Thyroid gland (tissue), 4 donors: ENCODE measurements around the gene MICALL1. TPM values are rescaled to one million over a fixed set of nuclear protein-coding genes. Genes with fewer than 3 reads are reported as not detected.

Experiments used
- DNase-seq, 2 donors: peaks; one replicate each; pipeline ENCODE4 v3.0.0-alpha.2; 2019
- H3K27ac ChIP-seq, 3 donors: fragments of 200-600 bp; sonication (generic); 1 replicate in 2 of 3; 2 replicates in 1 of 3; pipeline ENCODE4 v1.5.1; 2016 to 2019; ENCODE audit warnings: mild to moderate bottlenecking in 1 of 3, moderate library complexity in 1 of 3
- H3K27me3 ChIP-seq: fragments of 200-600 bp; sonication (generic); one replicate; pipeline ENCODE4 v1.5.1; 2019
- H3K36me3 ChIP-seq, 2 donors: fragments of 200-600 bp; sonication (generic); one replicate each; pipeline ENCODE4 v1.5.1; 2016 to 2019
- H3K4me1 ChIP-seq, 2 donors: fragments of 200-600 bp; sonication (generic); one replicate each; pipeline ENCODE4 v1.5.1; 2017 to 2019
- H3K4me3 ChIP-seq, 3 donors: fragments of 200-600 bp; sonication (generic); replicated peaks in 1 of 3; 1 replicate in 2 of 3; 2 replicates in 1 of 3; pipeline ENCODE4 v1.5.1; 2016; ENCODE audit warnings: mild to moderate bottlenecking in 1 of 3
- H3K9me3 ChIP-seq: fragments of 200-600 bp; sonication (generic); one replicate; pipeline ENCODE4 v1.5.1; 2017
- POLR2A ChIP-seq, 2 donors: fragments of 450-650 bp; IDR thresholded peaks; one replicate each; pipeline ENCODE4 v1.6.1; 2017; ENCODE audit warnings: antibody characterized with exemption in 2 of 2, mild to moderate bottlenecking in 2 of 2, moderate library complexity in 1 of 2
- WGBS, 2 donors: methylation state at CpG; one replicate each; pipeline ENCODE4 v1.1.5; 2017; 5-methylcytosine and 5-hydroxymethylcytosine counted together
- intact Hi-C: fragments of 100-400 bp; cut with DNase I; formaldehyde crosslinking; loops from one replicate; pipeline ENCODE4 v1.15.1; 2023
- total RNA-seq, 4 donors: library from RNA; depleted of rRNA; stranded (reverse); fragments of >200 nt; gene quantifications; one replicate each; pipeline ENCODE4 v1.2.3, GENCODE V29; 2016
- TF ChIP-seq, protein P1 (sequence below), 6 experiments: fragments of 200-600 bp in 3 of 6; fragments of 450-650 bp in 3 of 6; sonication (generic) in 3 of 6; IDR thresholded peaks; one replicate each; pipeline ENCODE4 v1.5.1; 2016 to 2019; ENCODE audit warnings: antibody characterized with exemption in 6 of 6, mild to moderate bottlenecking in 2 of 6, inconsistent platforms in 1 of 6, moderate library complexity in 1 of 6

Gene MICALL1
- total RNA-seq, 4 donors from 2014 or later = 22.2 to 48.3 (median 30.8) TPM

DNA sequence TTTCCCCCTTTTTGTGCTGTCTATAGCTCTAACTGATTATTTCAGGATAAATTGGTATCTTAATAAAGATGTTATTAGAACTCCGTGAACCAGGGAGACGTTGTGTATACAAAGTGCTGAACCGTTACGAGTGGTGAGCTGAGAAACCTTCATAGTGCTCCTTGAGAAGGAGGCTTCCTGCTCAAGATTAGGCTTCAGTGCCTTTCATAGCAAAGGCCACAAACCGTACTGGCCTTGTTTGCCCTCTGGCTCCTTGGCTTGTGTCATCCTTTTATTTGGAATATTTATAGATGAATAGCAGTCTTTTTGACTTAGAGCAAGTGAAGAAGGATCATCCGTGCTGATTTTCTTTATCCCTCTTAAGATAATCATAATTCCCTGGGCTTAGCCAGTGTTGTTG lies 40.6 kb upstream of the MICALL1 start:
- no peaks in the 10 kb centered on the region for H3K27me3 ChIP-seq
- WGBS, 2 donors = 28 to 42% methylated on average over 6 of the region's 6 CpGs

DNA sequence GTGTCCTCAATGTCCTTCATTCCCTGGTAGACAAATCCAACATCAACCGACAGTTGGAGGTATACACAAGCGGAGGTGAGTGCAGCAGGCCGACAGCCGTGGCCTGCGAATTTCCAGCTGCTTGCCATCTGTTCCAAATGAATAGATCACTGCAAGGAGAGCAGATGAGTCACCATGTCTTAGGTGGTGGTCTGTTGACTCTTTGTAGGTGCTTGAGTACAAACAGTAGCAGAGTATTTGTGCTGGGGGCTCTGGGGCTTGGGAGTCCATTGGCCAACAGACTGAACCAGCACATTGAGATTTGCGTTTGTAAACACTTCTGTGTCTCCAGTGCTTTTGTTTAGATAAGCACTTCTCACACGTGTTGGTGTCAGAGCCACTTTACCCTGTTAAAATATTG lies 35.8 kb upstream of the MICALL1 start:
- H3K27ac ChIP-seq = peak overlapping the region in 1 of 3 donors; percentile 9
- no peaks in the 10 kb centered on the region for H3K9me3 ChIP-seq
- intact Hi-C loops = no loop called here
- no peak overlapping the region for H3K4me3 ChIP-seq
- no peaks in the 10 kb centered on the region for H3K27me3 ChIP-seq
- TF ChIP-seq, protein P1, sequence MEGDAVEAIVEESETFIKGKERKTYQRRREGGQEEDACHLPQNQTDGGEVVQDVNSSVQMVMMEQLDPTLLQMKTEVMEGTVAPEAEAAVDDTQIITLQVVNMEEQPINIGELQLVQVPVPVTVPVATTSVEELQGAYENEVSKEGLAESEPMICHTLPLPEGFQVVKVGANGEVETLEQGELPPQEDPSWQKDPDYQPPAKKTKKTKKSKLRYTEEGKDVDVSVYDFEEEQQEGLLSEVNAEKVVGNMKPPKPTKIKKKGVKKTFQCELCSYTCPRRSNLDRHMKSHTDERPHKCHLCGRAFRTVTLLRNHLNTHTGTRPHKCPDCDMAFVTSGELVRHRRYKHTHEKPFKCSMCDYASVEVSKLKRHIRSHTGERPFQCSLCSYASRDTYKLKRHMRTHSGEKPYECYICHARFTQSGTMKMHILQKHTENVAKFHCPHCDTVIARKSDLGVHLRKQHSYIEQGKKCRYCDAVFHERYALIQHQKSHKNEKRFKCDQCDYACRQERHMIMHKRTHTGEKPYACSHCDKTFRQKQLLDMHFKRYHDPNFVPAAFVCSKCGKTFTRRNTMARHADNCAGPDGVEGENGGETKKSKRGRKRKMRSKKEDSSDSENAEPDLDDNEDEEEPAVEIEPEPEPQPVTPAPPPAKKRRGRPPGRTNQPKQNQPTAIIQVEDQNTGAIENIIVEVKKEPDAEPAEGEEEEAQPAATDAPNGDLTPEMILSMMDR (IDR thresholded peaks at IDR 0.05) = no peak
- no peak for TF ChIP-seq POLR2A (IDR thresholded peaks at IDR 0.05)
- peaks cover 12 to 35% of the 10 kb centered on the region in 2 donors for H3K4me1 ChIP-seq
- 83 to 84% methylated on average over 7 of the region's 7 CpGs for WGBS, 2 donors
- peaks cover 40 to 59% of the 10 kb centered on the region in 2 donors for H3K36me3 ChIP-seq
- DNase-seq = no peak

More for the DNA sequence above, 40.6 kb upstream of the MICALL1 start:
- H3K36me3 ChIP-seq = peaks cover 23 to 39% of the 10 kb centered on the region in 2 donors
- TF ChIP-seq POLR2A (IDR thresholded peaks at IDR 0.05) = no peak
- TF ChIP-seq, protein P1 (IDR thresholded peaks at IDR 0.05) = no peak
- intact Hi-C loops = no loop called here
- H3K4me3 ChIP-seq = no peak overlapping the region
- H3K9me3 ChIP-seq = no peaks in the 10 kb centered on the region
- peaks cover 30 to 68% of the 10 kb centered on the region in 2 donors for H3K4me1 ChIP-seq
- DNase-seq = peak; percentile 60 to 64
- peak overlapping the region; percentile 59 to 78 (median 71) for H3K27ac ChIP-seq

DNA sequence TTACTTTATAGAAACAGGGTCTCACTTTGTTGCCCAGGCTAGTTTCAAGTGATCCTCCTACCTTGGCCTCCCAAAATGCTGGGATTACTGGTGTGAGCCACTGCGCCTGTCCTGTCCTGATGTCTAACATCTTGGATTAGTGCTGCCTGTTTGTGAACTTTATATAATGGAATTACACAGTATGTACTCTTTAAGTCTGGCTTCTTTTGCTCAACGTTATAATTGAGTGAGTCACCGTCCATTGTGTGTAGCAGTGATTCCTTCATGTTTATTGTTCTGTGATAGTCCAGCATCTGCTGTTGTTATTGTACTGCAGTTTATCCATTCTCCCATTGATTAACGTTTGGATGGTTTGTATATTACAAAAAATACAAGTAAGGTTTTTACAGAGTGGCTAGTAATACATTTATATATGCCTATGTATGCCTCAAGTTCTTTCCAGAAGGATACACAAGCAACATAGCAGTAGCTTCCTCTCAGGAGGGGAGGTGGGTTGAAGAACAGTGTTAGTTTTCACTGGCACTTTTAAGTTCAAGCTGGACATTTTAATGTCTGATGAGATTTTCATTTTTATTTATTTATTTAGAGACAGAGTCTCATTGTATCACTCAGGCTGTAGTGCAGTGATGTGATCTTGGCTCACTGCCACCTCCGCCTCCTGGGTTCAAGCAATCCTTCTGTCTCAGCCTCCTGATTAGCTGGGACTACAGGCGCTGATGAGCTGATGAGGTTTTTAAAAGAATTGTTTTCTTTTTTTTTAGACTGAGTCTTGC lies 25.2 kb upstream of the MICALL1 start:
- H3K36me3 ChIP-seq = peaks cover 52 to 61% of the 10 kb centered on the region in 2 donors
- H3K27me3 ChIP-seq = no peaks in the 10 kb centered on the region
- WGBS, 2 donors = 81 to 87% methylated on average over 6 of the region's 6 CpGs
- intact Hi-C loops = no loop called here
- H3K4me1 ChIP-seq = no peaks in the 10 kb centered on the region
- H3K4me3 ChIP-seq = no peak overlapping the region
- no peak for TF ChIP-seq POLR2A (IDR thresholded peaks at IDR 0.05)
- TF ChIP-seq, protein P1 (IDR thresholded peaks at IDR 0.05) = no peak
- H3K9me3 ChIP-seq = no peaks in the 10 kb centered on the region
- DNase-seq = no peak
- no peak overlapping the region for H3K27ac ChIP-seq

DNA sequence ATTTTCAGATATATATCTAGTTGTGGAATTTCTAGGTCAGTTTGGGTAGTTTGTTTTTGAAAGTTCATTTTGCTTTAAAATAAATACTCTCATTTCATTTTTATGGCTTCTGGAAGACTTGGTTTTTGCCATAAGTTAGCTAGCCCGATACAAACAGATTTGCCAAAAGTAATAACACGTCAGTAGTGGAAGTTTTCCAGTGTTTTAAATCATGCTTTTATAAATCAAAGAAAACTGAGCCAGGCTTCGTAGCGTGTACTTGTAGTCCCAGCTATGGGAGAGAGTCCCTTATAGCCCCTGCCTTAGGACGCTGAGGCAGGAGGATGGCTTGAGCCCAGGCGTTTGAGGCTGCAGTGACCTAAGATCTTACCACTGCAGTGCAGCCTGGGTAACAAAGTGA lies 21.7 kb upstream of the MICALL1 start:
- DNase-seq = no peak
- no peaks in the 10 kb centered on the region for H3K9me3 ChIP-seq
- H3K27me3 ChIP-seq = no peaks in the 10 kb centered on the region
- H3K4me1 ChIP-seq = peaks cover 6 to 13% of the 10 kb centered on the region in 2 donors
- H3K4me3 ChIP-seq = no peak overlapping the region
- H3K27ac ChIP-seq = no peak overlapping the region
- TF ChIP-seq, protein P1 (IDR thresholded peaks at IDR 0.05) = no peak
- no peak for TF ChIP-seq POLR2A (IDR thresholded peaks at IDR 0.05)
- H3K36me3 ChIP-seq = peaks cover 42 to 48% of the 10 kb centered on the region in 2 donors
- 82 to 89% methylated on average over 6 of the region's 6 CpGs for WGBS, 2 donors
- intact Hi-C loops = no loop called here
